ENCODE measurements around the gene KCNC1.

KCNC1 gene

DNA sequence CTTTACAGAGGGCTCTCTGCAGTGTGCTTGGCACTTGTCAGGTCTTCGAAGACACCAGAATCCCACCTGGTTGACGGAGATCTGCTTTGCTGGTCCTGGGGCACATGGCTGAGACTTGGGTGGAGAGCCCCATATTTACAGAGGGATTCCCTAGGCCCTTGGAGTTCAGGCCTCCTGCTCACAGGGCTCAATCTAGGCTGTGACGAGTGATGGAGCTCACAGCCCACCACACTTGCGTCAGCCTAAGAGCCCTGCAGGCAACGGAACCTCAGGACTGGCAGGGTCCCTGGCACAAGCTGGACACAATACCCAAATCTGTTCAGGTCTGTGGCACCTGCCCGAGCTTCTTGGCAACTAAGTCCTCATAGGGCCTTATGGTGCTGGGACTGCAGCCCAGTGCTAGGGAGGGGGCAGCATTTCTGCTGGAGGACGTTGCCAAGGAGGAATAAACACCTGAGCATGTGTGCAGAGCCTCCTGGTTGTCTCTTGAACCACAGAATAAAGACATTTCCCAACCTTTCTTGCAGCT is 59.1 kb downstream of the KCNC1 start:
- no peak for DNase-seq (ENCODE audit: low read depth)

DNA sequence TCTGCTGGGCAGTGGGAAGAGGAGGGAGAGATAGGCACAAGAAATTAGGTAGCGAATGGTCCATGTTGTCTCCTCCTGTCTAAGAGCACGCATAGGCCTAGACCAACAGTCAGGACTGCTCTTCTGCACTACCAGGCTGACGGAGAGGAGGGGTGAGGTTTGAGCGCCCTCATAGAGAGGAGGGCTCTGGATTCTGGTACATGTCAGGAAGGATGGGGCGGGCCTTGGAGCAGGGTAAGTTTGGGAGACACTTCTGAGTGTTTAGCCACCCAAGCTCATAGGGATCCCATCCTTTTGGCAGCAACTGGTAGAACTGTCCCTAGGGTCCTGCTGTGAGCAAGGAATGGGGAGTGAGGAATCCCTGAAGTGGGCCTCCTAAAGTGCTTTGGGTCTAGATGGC is 60.4 kb downstream of the KCNC1 start:
- DNase-seq (ENCODE audit: low read depth): no peak

DNA sequence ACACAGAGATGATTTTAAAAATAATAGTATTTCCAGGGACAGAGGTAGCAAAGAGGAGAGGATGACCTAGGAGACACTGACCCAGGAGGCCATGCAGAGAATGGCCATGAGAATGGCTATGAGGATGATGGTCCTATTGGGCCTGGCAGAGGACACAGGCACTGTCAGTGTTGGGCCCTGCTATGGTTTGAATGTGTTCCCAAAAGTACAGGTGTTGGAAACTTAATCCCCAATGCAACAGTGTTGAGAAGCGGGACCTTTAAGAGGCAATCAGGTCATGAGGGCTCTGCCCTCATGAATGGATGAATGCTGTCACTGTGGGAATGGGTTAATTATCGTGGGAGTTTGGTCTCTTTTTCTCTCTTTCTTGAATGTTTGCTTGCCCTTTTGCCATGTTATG is 61.6 kb downstream of the KCNC1 start:
- DNase-seq (ENCODE audit: low read depth): no peak

DNA sequence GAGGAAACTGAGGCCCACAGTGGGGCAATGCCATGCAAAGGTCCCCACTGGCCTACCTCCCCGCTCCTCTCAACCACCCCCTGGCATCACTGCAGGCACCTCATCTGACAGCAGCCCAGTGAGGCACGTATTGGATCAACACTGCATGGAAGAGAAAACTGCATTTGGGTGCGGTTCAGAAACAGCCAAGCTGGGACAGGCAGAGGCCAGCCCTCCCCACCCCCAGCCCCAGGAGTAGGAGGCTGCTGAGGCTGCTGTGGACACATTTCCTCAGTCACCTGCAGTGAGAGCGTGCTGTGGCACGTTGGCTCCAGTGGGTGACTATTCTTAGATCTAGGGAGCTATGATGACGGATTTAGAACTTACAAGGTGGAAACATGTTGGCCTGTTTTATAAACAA is 63.7 kb downstream of the KCNC1 start:
- DNase-seq (ENCODE audit: low read depth): no peak

DNA sequence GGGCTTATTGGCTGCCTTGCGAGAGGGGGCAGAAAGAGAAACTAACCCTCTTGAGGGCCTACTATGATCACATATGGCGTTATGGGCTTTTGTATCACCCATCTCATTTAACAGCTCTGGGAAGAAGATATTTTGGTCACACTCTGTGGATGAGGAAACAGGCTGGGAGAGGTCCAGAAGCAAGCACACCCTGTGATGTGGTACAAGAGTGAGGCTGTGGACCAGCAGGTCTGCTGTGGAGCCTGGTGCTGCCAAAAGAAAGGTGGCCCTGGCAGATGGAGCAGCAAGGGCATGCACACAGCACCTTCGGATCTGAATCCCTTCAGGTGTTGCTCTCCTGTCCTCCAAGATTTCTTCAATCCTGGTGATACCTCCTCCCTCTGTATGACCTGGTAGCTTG is 64.1 kb downstream of the KCNC1 start:
- DNase-seq (ENCODE audit: low read depth): no peak

DNA sequence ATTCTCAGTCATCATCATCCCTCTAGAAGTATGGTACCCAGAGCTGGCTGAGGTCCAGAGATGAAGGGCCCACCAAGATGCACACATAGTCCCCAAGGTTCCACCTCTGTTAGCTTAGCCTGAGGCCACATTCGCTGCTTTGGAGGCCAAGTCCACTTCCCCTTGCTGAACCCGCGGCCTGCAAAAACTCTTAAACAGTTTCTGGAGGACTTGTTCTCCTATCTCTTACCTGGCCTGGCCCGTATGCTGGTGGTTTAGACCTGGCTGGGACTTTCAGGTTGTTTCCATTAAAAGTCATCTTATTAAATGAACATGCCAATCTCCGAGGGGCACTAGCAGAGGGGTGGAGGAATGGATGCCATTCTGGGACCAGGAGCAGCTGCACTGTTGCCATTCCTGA is 64.6 kb downstream of the KCNC1 start:
- no peak for DNase-seq (ENCODE audit: low read depth)

DNA sequence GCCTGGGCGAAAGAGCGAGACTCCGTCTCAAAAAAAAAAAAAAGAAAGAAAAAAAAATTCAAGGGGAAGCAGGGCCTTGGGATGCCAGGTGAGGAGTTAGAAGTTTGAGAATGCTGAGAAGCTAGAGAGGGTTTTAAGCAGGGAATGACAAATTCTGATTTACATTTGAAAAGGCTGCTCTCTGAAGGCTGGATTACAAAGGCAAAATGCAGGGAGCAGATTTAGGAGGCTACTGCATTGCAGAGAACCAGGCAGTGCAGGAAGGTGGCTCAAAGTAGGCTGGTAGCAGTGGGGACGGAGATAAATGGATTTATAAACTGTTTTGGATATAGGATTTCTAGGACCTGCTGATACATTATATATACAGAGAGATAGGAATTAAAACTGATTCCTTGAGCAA is 66.6 kb downstream of the KCNC1 start:
- DNase-seq (ENCODE audit: low read depth): no peak

DNA sequence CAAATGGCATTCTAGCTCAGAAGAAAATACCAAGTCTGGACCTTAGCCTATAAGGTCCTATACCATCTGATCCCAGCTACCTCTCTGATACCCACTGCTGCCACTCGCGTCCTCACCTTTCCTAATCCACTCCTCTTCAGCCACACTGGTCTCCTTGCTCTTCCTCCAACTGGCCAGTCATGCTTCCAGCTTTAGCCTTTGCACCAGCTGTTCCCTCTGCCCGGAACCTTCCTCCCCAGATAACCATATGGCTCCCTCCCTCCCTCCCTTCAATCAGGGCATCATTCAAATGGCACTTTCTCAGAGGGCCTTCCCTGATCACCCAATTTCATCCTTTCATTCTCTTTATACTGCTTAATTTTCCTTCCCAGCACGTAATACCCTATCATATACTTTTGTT is 67.9 kb downstream of the KCNC1 start:
- DNase-seq (ENCODE audit: low read depth): no peak

DNA sequence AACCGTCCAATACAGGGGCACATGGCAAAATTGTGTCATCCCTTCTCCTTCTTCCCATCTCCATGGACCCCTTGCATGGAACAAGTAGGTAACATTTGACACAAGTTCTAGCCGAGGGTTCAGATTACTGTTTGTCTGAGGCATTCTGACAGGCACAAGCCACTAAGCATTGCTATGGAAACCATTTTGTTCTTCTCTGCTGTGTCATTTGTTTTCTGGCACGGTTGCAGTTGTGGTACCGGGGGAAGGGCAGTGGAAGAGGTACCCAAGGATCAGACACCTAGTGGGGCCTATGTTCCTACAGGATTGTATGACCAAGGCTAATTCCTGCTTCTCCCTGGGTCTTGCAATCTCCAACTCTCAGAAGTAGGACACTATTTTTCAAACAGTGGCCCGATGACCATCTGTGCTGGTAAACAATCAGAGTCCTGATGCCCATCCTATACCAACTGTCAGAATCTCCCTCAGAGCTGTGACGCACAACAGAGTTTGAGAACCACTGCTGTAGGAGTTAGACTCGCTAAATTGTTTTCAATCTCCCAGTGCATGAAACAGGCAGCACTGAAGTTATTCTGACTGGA is 69.3 kb downstream of the KCNC1 start:
- no peak for DNase-seq (ENCODE audit: low read depth)

DNA sequence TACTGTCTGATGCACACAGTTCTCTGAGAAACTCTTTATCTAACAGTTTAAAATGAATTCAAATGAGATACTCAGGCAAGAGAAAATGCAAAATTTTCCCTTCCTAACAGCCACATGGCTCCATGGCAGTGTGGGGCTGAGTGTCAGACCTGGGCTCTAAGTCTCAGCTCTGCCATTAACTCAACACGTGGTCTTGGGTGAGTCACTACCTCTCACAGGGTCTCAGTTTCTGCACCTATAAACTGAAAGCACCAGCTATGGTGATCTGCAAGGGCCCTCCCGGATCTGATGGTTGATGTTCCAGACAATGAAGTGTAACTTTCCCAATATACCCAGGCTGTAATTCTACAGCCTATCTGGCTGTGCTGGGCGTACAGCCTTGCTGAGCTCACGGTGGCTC is 70.5 kb downstream of the KCNC1 start:
- no peak for DNase-seq (ENCODE audit: low read depth)

DNA sequence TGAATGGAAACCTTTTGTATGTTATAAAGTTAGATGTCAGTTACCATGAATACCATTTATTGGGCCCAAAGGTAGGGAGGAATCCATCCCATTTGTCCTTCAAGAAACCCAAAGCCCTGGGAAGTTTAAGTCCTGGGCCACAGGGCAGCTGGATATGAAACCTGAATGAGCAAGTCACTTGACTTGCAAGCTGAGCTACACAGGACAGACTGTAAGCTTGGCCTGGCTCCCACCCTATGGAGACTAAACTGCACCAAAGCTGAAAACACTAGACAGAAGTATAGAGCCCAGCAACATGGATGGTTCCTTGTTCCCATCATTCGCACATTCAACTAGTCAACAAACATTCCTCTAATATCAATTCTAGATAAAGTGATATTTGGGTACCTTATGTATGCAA is 71.3 kb downstream of the KCNC1 start:
- DNase-seq (ENCODE audit: low read depth): no peak

DNA sequence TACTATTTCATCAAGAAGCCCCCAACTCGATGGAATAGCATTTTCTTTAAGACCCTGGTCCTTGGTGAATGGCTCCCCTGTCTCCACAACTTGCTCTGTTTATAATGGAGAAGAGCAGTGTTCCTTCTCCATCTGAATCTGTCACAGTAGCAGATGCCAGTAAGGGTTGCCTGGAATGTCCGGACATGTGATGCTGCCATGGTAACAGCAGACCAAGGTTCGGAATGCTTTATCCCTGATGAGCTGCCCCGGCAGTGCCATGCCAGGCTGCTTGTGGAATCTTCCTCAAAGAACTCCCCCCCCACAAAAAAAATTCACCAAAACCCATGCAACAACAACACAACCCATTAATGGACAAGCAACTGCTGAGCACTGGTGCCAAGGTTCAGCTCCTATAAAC is 72.5 kb downstream of the KCNC1 start:
- DNase-seq (ENCODE audit: low read depth): no peak

DNA sequence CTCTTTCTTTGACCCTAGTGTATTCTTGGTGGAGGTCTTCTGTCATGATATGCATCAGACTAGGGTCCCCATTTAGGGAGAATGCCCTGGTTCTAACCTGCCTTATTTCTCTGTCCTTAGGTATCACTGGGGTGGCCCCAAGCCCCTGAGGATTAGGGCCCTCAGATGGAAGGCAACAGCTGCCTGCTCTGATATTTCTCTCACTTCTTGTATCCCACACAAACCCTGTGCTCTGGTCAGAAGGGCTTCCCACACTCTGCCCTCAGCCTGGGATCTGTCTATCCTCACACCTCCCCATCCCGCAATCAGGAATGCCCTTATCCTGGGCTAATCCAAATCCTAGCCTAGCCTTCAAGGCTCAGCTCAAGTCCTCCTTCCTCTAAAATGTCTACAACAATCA is 75.5 kb downstream of the KCNC1 start:
- no peak for DNase-seq (ENCODE audit: low read depth)

DNA sequence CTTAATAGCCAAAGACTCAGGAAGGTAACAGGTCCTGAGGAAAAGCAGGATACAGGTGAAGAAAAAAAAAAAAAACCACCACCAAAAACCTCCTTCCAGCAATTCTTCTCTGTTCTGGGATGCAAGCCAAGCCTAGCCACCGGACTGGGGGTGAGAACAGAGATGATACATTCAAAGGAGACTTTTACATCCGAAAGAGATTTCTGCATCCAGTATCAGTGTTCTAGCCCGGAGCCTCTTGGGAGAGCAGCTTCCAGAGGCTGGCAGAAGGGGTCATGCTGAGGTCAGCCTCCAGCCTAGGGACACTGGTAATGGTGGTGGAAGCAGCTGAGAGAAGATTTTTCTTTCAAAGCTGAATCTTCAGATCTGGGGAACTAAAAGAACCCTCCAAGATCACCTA is 76.2 kb downstream of the KCNC1 start:
- DNase-seq (ENCODE audit: low read depth): no peak

DNA sequence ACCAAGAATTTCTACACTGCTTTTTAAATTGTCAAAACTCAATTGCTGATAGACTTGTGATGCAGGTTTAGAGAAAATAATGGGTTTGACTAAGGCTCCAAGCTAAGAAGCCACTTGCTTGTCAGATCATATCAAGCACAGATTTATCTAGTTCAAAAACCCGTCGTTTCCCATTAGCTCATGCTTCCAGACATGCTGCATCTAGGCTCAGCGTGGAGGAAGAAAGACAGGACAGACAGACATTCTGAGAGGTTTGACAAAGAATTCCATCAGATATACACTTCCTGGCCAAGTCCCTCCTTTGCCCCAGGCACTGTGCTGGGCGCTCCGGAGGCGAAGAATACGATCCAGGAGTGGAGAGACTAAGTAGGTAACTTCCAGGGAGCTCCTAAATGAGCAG is 76.8 kb downstream of the KCNC1 start:
- no peak for DNase-seq (ENCODE audit: low read depth)

DNA sequence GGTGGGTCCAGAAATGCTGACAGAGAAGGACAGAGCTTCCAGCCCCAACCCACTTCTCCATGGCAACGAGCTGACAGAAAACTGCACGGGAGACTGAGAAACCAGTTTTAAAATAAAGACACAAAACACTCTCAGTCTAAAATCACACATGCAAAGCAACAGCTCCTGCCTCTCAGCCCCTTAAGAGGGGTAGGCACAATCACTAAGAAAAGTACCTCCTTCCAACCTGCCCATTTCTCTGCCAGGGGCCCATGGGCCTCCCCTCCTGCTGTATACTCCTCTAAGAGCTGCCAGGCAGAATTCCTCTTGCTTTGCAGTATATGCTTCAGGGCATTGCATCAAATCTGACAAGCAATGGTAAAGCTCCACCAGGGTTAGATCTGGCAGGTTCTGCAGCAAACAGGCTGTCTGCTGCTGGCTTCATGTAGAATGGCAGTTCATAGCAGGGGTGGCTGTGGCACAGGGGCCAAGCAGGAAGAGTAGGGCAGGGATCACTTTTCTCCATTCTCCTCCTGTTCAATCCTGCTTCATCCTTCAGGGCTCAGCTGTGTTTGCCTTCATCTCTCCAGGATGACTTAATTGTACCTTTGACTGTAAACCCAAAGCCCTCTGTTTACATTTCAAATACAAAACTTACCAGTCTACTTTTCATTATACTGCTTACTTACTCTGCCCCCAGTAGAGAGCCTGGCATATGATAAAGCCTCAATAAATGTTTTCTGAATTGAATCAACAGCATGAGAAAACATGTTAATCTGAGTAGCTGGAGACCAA is 77.7 kb downstream of the KCNC1 start:
- no peak for DNase-seq (ENCODE audit: low read depth)

DNA sequence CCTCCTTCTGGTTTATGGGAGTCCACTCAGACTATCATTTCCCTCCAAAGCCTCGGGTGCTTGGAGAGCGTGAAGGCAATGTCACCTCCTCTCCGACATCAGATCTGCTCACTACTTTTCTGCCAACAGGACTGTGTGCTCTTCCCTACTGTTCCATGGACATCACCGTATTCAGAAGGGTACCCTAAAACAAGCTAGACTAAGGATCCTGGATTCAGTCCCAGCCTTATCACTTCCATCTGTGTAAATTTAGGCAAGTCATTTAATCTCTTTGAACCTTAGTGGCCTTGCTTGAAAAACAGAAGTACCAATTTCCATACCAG is 78.2 kb downstream of the KCNC1 start:
- DNase-seq (ENCODE audit: low read depth): no peak

DNA sequence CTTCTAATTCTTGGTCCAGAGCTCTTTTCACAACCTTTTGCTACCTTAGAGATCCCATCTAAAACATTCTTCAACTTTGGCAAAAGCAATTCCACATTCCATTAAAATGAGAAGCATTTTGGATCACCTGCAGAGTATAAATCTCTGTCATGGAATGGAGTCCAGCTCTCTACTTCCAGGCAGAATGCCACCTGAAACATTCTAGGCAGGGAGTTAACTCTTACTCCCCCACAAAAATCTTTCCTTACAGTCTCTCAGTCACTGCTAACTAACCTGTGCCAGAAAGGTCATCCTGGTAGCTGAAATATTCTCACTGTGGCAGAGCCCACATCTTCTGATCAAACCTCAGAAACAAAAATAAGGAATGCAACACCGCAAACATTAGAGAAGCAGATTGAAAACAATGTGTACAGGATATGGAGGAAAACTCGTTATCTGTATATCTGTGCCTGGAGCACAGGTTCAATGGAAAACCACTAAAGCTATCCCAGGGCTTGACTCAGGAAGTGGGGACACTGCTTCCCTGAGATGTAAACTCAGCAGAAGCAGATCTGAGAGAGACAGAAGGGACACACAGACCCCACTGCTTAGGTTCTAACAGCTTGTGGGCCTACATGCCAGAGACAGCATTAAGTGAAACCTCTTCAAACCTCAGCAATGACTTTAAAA is 78.9 kb downstream of the KCNC1 start:
- no peak for DNase-seq (ENCODE audit: low read depth)

DNA sequence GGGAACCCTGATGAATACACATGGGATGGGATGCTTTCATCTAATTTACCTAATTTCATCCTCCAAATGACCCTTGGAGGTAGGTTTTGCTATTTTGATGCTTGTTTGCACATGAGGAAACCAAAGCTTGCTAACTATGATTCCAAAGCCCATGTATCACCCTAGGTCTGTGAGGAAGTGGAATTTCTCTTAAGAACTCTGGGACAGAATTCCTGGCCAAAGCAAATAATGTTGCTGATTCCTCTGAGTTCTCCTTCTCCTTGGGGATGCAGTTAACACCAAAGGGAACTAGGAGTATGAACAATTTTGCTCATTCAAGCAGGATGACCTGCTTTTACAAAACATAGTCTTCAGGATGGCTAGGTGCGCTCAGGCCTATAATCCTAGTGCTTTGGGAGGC is 80.0 kb downstream of the KCNC1 start:
- DNase-seq (ENCODE audit: low read depth): no peak

DNA sequence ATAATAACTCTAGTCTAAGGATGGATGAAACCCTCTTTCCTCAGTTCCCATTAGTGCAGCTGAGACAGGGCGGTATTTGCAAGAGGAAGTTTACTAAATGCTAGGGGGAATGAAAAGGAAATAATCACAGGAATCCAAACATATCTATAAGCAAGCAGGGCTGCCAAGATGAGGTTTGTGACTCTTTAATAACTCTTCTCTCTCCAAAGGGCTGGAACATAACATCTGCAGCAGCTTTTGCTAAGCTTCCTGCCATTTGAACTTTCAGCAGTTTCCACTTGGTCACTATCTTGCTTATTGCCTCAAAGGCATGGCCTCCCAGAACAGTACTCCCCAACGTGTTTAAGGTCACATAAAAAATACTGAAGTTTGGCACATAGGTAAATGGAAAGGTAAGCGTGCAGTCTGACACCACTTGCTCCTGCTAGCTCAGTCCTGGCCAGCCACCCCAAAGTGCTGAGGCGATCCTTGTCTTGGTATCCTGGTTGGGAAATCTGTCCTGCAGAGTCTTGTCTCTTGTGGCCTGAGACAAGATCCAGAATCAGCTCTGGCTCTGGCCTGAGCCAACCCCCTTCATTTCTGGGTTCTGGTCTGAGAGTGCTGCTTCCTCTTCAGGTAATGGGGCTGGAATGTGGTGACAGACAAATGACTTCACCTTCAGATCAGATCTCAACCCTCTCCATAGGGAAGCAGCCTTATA is 81.8 kb downstream of the KCNC1 start:
- no peak for DNase-seq (ENCODE audit: low read depth)

DNA sequence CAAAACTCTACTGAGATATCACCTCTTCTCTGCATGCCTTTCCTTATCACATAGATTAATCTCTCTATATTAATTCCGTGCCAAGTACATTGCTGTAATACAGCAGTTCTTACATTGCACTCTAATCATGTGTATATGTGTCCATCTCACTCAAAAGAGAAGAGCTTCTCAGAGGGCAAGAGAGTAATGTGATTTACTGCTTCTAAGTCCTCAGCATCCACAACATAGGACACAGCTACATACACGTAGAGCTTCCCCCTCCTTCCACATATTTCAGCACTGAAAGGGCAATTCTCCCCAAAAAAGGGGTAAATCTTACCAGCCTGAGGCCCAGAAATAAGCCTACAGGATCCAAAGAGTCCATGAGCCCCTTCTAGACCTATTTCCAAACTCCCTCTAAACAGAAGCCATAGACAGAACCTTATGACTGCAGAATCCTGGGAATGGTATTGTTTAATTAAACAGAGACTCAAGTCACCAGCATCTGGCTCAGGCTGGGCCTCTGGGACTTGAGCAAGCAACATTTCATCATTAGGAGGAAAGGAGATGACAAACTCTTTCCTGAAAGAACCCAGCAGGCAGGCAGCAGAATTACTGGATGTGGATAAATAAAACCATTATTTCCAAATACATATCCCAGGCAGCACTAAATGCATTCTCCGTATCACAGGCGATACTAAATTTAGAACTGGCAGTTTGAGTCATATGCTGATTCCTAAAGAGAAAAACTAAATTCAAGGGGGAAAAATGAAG is 87.2 kb downstream of the KCNC1 start:
- DNase-seq (ENCODE audit: low read depth): no peak

DNA sequence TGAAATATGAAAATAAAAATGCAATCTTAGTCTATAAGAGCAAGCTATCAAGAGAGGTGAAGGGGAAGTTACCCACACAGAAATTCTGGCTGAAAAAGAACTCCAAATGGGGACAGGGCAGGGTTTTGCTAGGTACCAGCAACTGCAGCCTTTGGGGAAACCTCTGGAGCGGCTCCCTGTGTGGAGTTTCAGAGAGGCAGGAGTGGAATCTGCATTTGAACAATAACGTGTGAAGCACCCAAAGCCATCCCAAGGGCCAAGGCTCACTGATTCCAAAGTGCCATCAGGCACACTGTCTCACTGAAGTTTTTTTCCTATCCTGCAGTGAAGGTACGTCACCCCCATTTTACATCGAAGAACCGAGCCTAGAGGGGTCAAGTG is 87.8 kb downstream of the KCNC1 start:
- DNase-seq (ENCODE audit: low read depth): no peak
